Measurements from ENCODE around the gene SEMA6B.

The SEMA6B gene

DNA sequence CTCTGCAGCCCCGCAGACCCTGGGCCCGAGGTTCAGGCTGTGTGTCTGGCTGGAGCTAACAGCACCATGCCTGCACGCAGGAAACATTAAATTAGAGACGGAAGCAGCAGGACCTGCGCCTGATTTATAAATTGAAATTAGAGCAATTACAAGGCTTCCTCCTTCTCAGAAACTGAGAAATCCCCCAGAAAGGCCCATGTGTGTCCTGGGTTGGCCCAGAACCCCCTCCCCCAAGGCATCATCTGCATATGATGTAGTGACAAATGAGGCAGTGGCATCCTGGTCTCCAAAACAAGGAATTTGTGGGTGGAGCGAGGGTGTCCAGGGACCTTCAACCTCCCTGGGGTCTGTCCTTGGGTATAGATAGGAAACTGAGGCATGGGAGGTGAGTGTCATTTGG is 27.2 kb upstream of the SEMA6B start:
- DNase-seq = no peak

DNA sequence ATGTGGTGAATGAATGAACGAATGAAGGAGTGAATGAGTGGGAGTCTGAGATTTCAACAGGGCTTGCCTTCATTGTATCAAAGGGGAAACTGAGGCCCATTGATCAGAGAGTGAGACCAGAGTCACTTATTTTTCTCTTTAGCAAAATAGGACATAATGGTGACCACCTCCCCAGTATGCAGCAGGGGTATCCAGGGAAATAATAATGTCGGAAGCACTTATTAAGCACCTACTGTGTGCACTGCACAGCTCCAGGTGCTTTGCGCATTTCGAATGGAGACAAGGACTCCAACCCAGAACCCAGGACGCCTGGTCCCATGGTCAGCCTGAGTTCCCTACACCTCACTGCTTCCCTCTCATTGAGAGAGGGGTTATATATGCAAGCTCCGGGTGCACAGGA is 26.8 kb upstream of the SEMA6B start:
- DNase-seq = no peak

DNA sequence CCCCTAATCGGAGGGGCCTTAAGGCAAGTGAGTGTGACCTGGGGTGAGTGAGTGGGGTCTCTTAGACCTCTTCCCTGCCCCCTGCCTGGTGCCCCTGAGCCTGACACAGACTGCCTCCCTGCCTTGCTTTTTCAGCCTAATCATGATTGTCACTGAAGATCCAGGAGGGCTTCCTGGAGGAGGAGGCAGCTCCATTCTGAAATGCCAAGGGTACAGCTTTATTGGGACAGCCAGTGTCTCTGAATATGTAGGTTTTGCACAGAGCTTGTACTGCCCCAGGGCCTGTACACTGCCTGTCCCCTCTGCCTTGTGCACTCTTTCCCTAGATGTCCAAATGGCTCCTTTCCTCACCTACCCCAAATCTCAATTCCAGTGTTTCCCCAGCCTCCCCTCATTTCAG is 26.1 kb upstream of the SEMA6B start:
- no peak for DNase-seq

DNA sequence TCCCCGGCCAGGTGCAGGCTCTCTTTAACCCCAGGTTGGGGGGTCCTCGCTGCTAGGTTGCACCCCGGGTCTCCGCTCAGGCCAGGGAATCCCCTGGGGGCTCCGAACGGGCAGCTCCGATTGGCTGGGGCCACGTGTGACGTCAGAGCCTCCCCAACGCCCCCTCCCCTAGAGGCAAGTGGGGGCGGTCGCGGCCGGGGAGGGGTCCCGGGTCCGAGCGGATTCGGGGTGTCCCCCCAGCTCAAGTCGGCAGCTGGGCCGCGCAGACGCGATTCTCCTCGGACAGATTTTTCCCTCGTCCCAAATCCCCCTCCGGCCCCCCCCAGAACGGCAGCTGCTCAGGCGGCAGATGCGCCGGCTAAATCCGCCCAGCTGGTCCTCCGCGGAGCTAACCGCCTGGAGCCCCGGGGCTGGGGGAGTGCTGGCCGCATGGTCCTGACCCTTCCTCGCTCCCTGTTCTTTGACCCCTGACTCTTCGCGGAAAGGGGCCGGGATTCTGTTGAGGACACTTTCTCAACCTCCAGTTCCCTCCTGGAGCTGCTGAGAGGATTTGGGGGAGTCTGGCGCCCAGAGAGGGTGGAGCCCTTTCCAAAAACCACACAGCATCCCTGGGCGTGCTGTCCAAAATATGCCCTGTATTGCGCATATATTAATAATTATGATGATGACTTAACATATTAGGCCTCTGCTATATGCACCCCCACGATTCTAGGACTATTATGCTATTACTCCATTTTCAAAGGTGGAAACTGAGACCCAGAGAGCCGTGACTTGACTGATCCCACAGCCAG is 25.4 kb upstream of the SEMA6B start:
- peak; percentile 64 for DNase-seq

GRCh38 chr19:4583961-4584669 is 24.6 kb upstream of the SEMA6B start:
- DNase-seq = no peak

- no peak for DNase-seq
These were observed 23.7 kb upstream of the SEMA6B start for GRCh38 chr19:4582980-4583842.

- peak; percentile 45 for DNase-seq
These were observed 22.4 kb upstream of the SEMA6B start for GRCh38 chr19:4581666-4582553.

- no peak for DNase-seq
These were observed 21.6 kb upstream of the SEMA6B start for GRCh38 chr19:4580961-4581665.

GRCh38 chr19:4580021-4580901 is 20.8 kb upstream of the SEMA6B start:
- DNase-seq = peak; percentile 56

DNA sequence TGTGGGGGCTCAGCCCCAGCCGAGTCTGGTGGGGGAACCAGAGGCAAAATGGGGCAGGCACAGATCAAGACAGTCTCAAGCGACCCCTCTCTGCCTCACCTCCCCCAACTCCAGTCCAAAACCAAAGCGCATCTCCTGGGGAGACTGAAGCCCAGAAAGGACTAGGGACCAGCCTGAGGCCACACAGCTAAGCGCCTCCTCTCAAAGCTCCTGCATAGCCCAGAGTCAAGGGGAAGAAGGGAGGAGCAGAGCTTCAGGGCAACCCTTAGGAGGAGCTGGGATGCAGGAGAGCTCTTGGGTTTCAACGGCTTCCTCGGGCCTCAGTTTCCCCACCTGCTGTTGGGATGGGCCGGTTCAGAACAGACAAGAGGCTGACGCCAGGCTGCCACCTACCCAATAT is 19.9 kb upstream of the SEMA6B start:
- DNase-seq = no peak

GRCh38 chr19:4578552-4579248 is 19.2 kb upstream of the SEMA6B start:
- no peak for DNase-seq

DNA sequence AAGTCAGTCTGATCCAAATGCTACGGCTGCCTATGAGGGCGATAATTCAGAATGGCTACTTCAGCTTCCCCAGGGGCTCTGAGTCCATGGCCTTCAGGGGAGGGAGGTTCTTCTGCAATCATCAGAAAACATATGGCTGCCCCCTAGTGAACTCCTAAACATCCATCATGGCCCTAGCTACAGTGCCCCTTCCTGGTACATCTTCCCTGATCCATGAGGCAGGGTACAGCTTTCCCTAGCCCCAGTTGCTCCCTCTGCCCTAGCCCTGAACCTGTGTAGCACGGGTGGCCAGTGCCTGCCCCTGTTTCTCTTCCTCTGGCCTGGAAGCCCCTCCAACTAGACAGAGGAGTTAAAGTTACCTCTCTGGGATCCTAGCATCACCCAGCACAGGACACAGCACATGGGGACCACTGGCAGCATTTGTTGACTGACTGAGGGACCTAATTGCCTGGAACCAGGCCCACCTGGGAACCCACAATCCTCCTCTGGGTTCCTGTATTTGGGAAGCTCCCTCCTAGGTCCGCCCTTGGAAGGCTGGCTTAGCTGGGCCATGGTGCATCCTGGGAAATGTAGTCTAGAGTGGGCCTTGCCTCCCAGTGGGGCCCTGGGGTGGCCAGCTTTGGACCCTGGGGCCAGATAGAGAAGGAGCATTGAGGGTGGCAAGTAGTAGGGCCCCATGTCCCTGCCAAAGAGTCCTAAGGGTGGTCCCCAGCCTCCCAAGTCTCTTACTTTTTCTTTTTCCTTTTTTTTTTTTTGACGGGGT is 17.7 kb upstream of the SEMA6B start:
- DNase-seq = no peak

- DNase-seq = no peak
These were observed 16.8 kb upstream of the SEMA6B start for GRCh38 chr19:4576016-4576933.

- DNase-seq = no peak
These were observed 16.0 kb upstream of the SEMA6B start for GRCh38 chr19:4575267-4576015.

DNA sequence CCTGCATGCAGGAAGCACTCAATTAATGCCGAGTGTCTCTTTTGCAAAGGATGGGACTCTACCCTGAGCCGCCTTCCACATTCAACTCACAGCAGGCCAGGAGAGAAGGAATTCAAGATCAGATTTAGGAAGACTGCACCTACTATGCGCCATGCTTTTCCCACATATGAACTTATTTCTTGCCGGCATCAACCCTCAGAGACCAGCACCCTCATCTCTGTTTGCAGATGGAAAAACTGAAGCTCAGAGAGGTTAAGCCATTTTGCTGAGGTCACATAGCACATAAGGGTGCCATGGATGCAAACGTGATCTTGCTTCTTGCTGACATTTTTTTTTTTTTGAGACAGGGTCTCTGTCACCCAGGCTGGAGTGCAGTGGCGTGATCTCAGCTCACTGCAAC is 14.2 kb upstream of the SEMA6B start:
- DNase-seq = no peak

DNA sequence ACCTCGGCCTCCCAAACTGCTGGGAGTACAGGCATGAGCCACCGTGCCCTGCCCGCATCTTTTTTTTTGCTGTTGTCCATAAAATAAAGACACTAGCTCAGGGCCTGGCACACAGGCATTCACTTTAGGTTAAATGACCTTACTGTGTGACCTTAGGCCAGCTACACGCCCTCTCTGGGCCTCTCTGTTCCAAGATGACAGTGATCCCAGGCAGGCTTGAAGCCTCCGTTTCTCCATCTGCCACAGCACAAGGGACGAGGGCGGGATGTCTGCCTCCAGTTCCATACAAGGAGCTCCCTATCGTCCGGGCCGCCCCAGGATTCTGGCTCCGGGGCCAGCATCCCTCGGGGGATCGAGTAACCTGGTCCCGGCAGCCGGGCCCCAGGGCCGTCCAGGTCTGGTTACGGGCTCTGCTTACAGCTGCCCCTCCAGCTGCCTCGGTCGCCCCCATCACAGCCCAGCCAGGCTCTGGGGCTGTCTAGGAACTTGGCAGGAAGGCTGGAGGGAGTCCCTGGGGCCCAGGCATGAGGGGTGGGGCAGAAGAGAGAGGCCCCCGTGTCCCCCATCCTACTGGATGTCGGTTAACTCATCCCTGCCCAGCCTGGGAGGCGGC is 11.9 kb upstream of the SEMA6B start:
- peak; percentile 99 for DNase-seq

- DNase-seq = no peak
These were observed 11.4 kb upstream of the SEMA6B start for GRCh38 chr19:4570916-4571304.

Measured in NCI-H2171 (cell line).